ENCODE measurements around the gene FMO4.
"Not testable (repeated sequence)": the region's sequence is repeated elsewhere in the genome, so short reads cannot be mapped to it uniquely, and the experiment has no call there.

FMO4 gene

DNA sequence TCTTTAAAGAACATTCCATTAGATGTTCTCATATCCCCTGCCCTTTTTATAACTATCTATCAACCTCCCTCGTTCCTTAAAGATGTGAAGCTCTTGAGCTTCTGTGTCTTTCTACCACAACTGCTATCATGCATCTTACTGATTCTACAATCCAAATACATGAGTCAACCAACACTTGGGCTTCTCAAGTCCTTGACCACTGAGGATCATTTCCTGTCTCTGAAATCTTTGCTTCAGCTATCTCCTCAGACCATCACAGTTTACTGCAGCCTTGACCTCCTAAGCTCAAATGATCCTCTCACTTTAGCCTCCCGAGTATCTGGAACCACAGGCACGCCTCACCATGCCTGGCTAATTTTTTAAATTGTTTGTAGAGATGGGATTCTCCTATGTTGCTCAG is 75.2 kb downstream of the FMO4 start:
- DNase-seq (ENCODE audit: low read depth in 2 of 2), result no peak

DNA sequence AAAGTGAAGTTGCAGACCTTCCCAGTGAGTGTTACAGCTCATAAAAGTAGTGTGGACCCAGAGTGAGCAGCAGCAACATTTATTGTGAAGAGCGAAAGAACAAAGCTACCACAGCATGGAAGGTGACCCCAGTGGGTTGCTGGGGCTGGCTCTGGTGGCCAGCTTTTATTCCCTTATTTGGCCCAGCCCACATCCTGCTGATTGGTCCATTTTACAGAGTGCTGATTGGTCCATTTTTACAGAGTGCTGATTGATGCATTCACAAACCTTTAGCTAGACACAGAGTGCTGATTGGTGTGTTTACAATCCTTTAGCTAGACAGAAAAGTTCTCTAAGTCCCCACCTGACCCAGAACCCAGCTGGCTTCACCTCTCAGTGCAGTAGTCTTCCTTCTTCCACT is 76.8 kb downstream of the FMO4 start:
- DNase-seq (ENCODE audit: low read depth in 2 of 2), result not testable (repeated sequence)

Measured in stimulated activated CD8-positive, alpha-beta memory T cell treated with anti-CD3 and anti-CD28 coated beads, Interleukin-7, amount 100 ng/mL, for 4 hours (primary cell).